Activated CD4-positive, alpha-beta T cell treated with anti-CD3 and anti-CD28 coated beads, Interleukin-2, amount 10 ng/mL, durations not matched to agents 7 days and 5 days (primary cell): Measurements from ENCODE around the gene DNAH11. TPM values are rescaled to one million over a fixed set of nuclear protein-coding genes. Genes with fewer than 3 reads are reported as not detected.

Source experiments
- CTCF ChIA-PET: fragments of 350-600 bp; sonication (Branson Sonifier 250); formaldehyde crosslinking; loops from one replicate; lab custom pipeline; 2021; ENCODE audit warnings: antibody characterized with exemption; lab: Charles Lee
- POLR2A ChIA-PET: fragments of 350-600 bp; sonication (Branson Sonifier 250); formaldehyde crosslinking; loops from one replicate; lab custom pipeline; 2021; ENCODE audit warnings: antibody characterized with exemption; lab: Charles Lee
- DNase-seq: peaks from one replicate; pipeline ENCODE4 v3.0.0-alpha.2; 2020
- H3K27ac Mint-ChIP-seq: one replicate; pipeline ENCODE4 v1.8.0; 2021; ENCODE audit warnings: mild to moderate bottlenecking, moderate library complexity, mixed read lengths
- H3K27me3 Mint-ChIP-seq: one replicate; pipeline ENCODE4 v1.8.0; 2021; ENCODE audit warnings: mixed read lengths
- H3K36me3 Mint-ChIP-seq: one replicate; pipeline ENCODE4 v1.8.0; 2021; ENCODE audit warnings: low read depth, mixed read lengths
- H3K4me1 Mint-ChIP-seq: one replicate; pipeline ENCODE4 v1.8.0; 2021; ENCODE audit warnings: mixed read lengths
- H3K4me3 Mint-ChIP-seq: one replicate; pipeline ENCODE4 v1.8.0; 2021; ENCODE audit warnings: mild to moderate bottlenecking, moderate library complexity, mixed read lengths
- H3K9me3 Mint-ChIP-seq: one replicate; pipeline ENCODE4 v1.8.0; 2021; ENCODE audit warnings: mixed read lengths
- total RNA-seq, 2 experiments: library from RNA; stranded (reverse); gene quantifications; one replicate each; pipeline ENCODE4 v1.2.3, GENCODE V29; 2021

Gene DNAH11
- total RNA-seq, 2 experiments from 2014 or later: 0.77 to 1.3 TPM

GRCh38 chr7:21754963-21755362 lies 212.1 kb downstream of the DNAH11 start:
- no peaks in the 10 kb centered on the region for H3K9me3 Mint-ChIP-seq
- H3K27ac Mint-ChIP-seq: no peak overlapping the region
- H3K4me1 Mint-ChIP-seq: no peaks in the 10 kb centered on the region
- H3K36me3 Mint-ChIP-seq: no peaks in the 10 kb centered on the region
- H3K27me3 Mint-ChIP-seq: peaks cover 6% of the 10 kb centered on the region
- CTCF ChIA-PET: no interaction called here
- no peak overlapping the region for H3K4me3 Mint-ChIP-seq
- no peak for DNase-seq
- POLR2A ChIA-PET: no interaction called here

DNA sequence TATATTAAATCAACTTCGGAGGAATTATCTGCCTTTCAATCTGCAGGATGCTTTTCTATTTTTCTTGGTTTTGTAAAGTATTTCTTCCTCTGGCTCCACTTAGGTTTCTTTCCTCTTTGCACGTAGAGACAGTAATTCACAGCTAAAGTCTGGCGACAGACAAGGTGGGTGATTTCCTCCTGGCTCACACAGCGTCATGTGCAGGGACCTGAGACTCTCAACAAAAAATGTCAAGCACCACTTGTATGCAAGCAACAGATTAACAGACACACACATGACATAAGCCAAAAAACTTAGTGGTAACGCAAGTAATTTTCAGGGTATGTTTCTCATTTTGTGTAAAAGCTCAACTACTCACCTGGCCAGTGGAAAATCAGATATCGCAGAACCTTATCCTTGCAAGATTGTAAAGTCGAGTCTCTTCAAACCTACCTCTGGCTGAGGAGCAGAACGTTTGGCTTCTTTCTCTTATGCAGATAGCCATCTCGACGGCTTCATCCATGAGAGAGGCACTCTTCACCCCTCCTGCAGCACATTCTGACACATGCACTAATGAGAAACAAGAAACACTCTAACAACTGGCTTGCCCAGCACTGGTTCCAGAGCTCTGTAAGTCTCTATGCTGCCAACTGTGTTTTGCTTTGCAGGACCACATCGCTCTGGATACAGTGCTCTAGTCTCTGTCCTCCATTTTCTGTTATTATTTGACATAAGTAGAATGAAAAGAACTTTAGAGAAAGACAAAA lies 214.9 kb downstream of the DNAH11 start:
- CTCF ChIA-PET: no interaction called here

GRCh38 chr7:21758286-21758685 lies 215.4 kb downstream of the DNAH11 start:
- CTCF ChIA-PET: no interaction called here
- no peak for DNase-seq
- Mint-ChIP-seq H3K27ac (no peak overlapping the region), H3K36me3 (no peaks in the 10 kb centered on the region), H3K4me3 (no peak overlapping the region), H3K27me3 (peaks cover 6% of the 10 kb centered on the region), H3K4me1 (no peaks in the 10 kb centered on the region), H3K9me3 (no peaks in the 10 kb centered on the region)
- POLR2A ChIA-PET: no interaction called here

More for the DNA sequence above, 214.9 kb downstream of the DNAH11 start:
- no peak for DNase-seq
- H3K9me3 Mint-ChIP-seq: no peaks in the 10 kb centered on the region
- no peaks in the 10 kb centered on the region for H3K36me3 Mint-ChIP-seq
- H3K27ac Mint-ChIP-seq: no peak overlapping the region
- H3K4me3 Mint-ChIP-seq: no peak overlapping the region
- H3K4me1 Mint-ChIP-seq: no peaks in the 10 kb centered on the region
- POLR2A ChIA-PET: no interaction called here
- peaks cover 6% of the 10 kb centered on the region for H3K27me3 Mint-ChIP-seq

DNA sequence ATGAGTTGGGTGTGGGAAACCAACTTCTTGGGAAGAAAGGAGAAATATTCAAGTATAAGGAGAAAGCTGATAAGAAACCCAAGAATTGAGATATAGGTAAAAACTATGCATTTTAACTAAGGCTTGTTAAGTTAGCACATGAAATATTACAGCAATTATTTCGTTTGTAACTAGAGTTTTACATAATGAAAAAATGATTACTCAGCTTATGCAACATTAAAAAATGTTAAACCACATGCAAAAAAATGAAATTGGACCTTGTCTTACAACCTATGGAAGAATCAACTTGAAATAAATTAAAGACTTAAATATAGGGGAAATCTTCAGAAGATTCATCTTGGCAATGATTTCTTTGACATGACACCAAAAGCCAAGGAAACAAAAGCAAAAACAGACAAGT lies 219.6 kb downstream of the DNAH11 start:
- Mint-ChIP-seq H3K9me3 (no peaks in the 10 kb centered on the region), H3K36me3 (no peaks in the 10 kb centered on the region), H3K4me1 (peaks cover 3% of the 10 kb centered on the region), H3K27me3 (peaks cover 7% of the 10 kb centered on the region), H3K4me3 (no peak overlapping the region), H3K27ac (no peak overlapping the region)
- CTCF ChIA-PET: no interaction called here
- no peak for DNase-seq
- POLR2A ChIA-PET: no interaction called here

DNA sequence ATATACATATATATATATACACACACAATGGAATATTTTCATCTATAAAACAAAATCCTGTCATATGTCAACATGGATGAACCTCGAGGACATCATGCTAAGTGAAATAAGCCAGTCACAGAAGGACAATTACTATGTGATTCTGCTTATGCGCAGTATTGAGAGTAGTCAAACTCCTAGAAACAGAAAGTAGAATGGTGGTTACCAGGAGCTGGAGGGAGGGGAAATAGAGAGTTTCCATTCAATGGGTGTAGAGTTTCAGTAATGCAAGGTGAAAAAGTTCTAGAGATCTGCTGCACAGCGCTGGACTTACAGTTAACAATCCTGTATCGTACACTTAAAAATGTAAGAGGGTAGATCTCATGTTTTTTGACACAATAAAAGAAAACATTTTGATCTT lies 221.0 kb downstream of the DNAH11 start:
- Mint-ChIP-seq H3K4me1 (peaks cover 3% of the 10 kb centered on the region), H3K9me3 (no peaks in the 10 kb centered on the region), H3K27me3 (peaks cover 5% of the 10 kb centered on the region), H3K36me3 (no peaks in the 10 kb centered on the region), H3K27ac (no peak overlapping the region), H3K4me3 (no peak overlapping the region)
- ChIA-PET POLR2A (no interaction called here), CTCF (no interaction called here)
- DNase-seq: no peak

DNA sequence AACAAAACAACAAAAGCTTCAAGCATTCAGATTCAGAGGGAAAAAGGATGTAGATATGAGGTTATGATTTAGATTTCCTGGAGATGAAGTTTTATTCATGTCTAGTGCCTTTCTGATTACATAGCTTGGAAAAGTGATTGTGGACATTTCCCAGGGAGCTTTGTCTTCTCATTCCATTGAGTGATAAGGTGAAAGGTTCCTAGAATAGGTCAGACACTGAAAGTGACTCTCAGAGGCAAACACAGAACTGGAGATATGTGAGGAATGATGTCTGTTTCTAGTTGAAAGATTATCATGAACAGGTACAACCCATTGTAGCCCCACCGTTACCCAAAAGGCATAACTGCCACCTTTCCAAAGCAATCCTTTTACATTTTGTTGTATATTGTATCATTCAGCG lies 223.4 kb downstream of the DNAH11 start:
- Mint-ChIP-seq H3K27me3 (peaks cover 7% of the 10 kb centered on the region), H3K9me3 (no peaks in the 10 kb centered on the region), H3K4me3 (no peak overlapping the region), H3K4me1 (peaks cover 3% of the 10 kb centered on the region), H3K36me3 (no peaks in the 10 kb centered on the region), H3K27ac (no peak overlapping the region)
- ChIA-PET CTCF (no interaction called here), POLR2A (no interaction called here)
- no peak for DNase-seq

DNA sequence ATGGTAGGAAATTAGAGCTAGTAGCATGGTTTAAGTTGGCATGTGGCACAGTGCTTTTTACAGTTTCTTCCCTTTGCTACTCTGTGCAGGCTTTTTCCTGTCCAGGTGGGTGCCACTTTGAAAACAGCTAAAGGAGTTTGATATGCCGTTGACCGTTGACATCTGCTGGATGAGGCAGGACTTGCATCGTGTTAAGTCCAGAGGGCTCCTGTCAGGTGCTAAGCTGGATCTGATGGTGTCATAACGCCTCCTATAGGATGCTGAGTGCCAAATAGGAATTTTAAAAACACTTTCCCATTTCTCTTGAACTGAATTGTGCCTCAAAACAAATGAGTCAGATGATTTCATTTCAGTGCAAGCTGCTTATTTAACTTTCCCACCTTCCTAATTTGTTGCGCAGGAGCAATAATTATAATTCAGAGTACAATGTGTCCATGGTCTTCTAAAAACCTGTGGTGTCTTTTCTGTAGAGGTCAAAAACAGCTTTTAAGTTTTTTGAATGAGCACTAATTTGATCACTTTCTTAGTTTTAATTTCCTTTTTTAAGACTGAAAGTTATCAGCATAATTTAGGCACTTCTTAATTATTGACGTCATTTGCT lies 224.6 kb downstream of the DNAH11 start:
- Mint-ChIP-seq H3K9me3 (no peaks in the 10 kb centered on the region), H3K4me1 (peaks cover 7% of the 10 kb centered on the region), H3K27me3 (peaks cover 8% of the 10 kb centered on the region), H3K36me3 (no peaks in the 10 kb centered on the region), H3K4me3 (no peak overlapping the region), H3K27ac (no peak overlapping the region)
- ChIA-PET POLR2A (no interaction called here), CTCF (interaction anchor here (1.7 kb wide), 1 partner anchor 514 kb away, joined by 3 read pairs; no protein-coding TSS in a partner anchor)
- DNase-seq: peak; percentile 43

DNA sequence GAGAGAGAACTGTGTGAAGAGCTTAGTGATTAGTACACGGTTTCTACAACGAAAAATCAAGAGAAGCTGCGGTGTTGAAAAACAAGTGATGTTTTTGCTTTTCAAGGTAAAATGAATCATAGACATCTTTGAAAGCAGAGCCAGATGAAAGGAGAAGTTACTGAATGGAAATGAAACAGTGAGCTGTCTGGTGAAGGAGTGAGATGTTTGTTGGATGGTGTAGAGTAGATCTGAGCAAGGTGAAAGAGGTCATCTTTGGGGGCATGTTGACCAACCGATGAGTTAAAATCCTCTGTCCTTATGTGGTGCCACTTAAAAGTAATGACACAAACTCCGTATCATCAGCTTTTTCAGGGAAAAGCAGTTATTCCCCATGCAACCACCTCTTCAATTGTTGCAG lies 225.4 kb downstream of the DNAH11 start:
- H3K36me3 Mint-ChIP-seq: no peaks in the 10 kb centered on the region
- no peaks in the 10 kb centered on the region for H3K9me3 Mint-ChIP-seq
- peaks cover 7% of the 10 kb centered on the region for H3K4me1 Mint-ChIP-seq
- no peak overlapping the region for H3K27ac Mint-ChIP-seq
- DNase-seq: no peak
- H3K27me3 Mint-ChIP-seq: peaks cover 14% of the 10 kb centered on the region
- H3K4me3 Mint-ChIP-seq: no peak overlapping the region
- POLR2A ChIA-PET: no interaction called here
- CTCF ChIA-PET: interaction anchor here (1.7 kb wide), 1 partner anchor 515 kb away, joined by 3 read pairs; no protein-coding TSS in a partner anchor

DNA sequence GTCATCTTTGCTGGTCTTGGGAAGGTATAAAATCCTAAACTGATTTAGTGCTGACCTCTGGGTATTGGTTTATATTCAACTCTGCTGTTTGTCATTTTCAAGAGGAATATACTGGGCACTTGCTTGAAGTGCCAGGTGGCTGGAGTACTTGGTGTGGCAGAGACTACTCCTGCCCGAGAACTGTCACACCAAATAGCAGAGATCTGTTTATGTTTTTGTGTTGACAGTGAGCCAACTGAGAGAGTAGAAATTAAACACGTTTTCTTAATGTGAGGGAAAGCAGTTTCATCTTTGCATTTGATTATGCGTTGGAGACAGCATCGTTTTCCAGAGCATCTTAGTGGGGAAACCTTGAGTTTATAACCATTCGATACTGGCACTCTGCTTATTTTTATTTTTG lies 228.4 kb downstream of the DNAH11 start:
- peaks cover 4% of the 10 kb centered on the region for H3K4me1 Mint-ChIP-seq
- no peaks in the 10 kb centered on the region for H3K9me3 Mint-ChIP-seq
- H3K36me3 Mint-ChIP-seq: no peaks in the 10 kb centered on the region
- H3K27me3 Mint-ChIP-seq: peaks cover 9% of the 10 kb centered on the region
- ChIA-PET CTCF (interaction anchor here (0.6 kb wide), 1 partner anchor 1034 kb away, joined by 3 read pairs; no protein-coding TSS in a partner anchor), POLR2A (no interaction called here)
- no peak for DNase-seq
- no peak overlapping the region for H3K4me3 Mint-ChIP-seq
- H3K27ac Mint-ChIP-seq: no peak overlapping the region

- no peak for DNase-seq
- ChIA-PET POLR2A (no interaction called here), CTCF (no interaction called here)
- H3K9me3 Mint-ChIP-seq: no peaks in the 10 kb centered on the region
- no peak overlapping the region for H3K4me3 Mint-ChIP-seq
- H3K27ac Mint-ChIP-seq: no peak overlapping the region
- H3K36me3 Mint-ChIP-seq: no peaks in the 10 kb centered on the region
- peaks cover 4% of the 10 kb centered on the region for H3K4me1 Mint-ChIP-seq
- H3K27me3 Mint-ChIP-seq: peaks cover 9% of the 10 kb centered on the region
Measured at GRCh38 chr7:21771906-21772610, 229.2 kb downstream of the DNAH11 start.

- no peaks in the 10 kb centered on the region for H3K36me3 Mint-ChIP-seq
- no peaks in the 10 kb centered on the region for H3K9me3 Mint-ChIP-seq
- H3K4me3 Mint-ChIP-seq: no peak overlapping the region
- H3K4me1 Mint-ChIP-seq: peaks cover 4% of the 10 kb centered on the region
- peaks cover 9% of the 10 kb centered on the region for H3K27me3 Mint-ChIP-seq
- DNase-seq: no peak
- H3K27ac Mint-ChIP-seq: no peak overlapping the region
- CTCF ChIA-PET: no interaction called here
- POLR2A ChIA-PET: no interaction called here
Measured at GRCh38 chr7:21773326-21773725, 230.5 kb downstream of the DNAH11 start.

- CTCF ChIA-PET: no interaction called here
- POLR2A ChIA-PET: no interaction called here
Measured at GRCh38 chr7:21777921-21778320, 235.1 kb downstream of the DNAH11 start.

GRCh38 chr7:21778953-21779352 lies 236.1 kb downstream of the DNAH11 start:
- no peak overlapping the region for H3K4me3 Mint-ChIP-seq
- DNase-seq: no peak
- no peak overlapping the region for H3K27ac Mint-ChIP-seq
- H3K36me3 Mint-ChIP-seq: no peaks in the 10 kb centered on the region
- H3K4me1 Mint-ChIP-seq: no peaks in the 10 kb centered on the region
- ChIA-PET POLR2A (no interaction called here), CTCF (no interaction called here)
- no peaks in the 10 kb centered on the region for H3K9me3 Mint-ChIP-seq
- no peaks in the 10 kb centered on the region for H3K27me3 Mint-ChIP-seq

More at GRCh38 chr7:21777921-21778320, 235.1 kb downstream of the DNAH11 start:
- no peaks in the 10 kb centered on the region for H3K36me3 Mint-ChIP-seq
- H3K9me3 Mint-ChIP-seq: no peaks in the 10 kb centered on the region
- no peak overlapping the region for H3K4me3 Mint-ChIP-seq
- no peaks in the 10 kb centered on the region for H3K4me1 Mint-ChIP-seq
- no peak for DNase-seq
- no peak overlapping the region for H3K27ac Mint-ChIP-seq
- H3K27me3 Mint-ChIP-seq: peaks cover 4% of the 10 kb centered on the region
